GM23338 (cell line): ENCODE data around the gene RAB3B. TPM values are rescaled to one million over a fixed set of nuclear protein-coding genes. Genes with fewer than 3 reads are reported as not detected.

Source experiments
- ATAC-seq: fragments of 200-7000 bp; cut with Tn5 transposase; 3 replicates; pipeline ENCODE4 v1.9.1; 2020
- DNase-seq: peaks from one replicate; pipeline ENCODE4 v3.0.0-alpha.2; 2015; ENCODE audit warnings: low spot score
- H2AFZ ChIP-seq: fragments of 200-600 bp; sonication (generic); 2 replicates; pipeline ENCODE4 v1.8.0; 2016; ENCODE audit warnings: antibody characterized with exemption, mild to moderate bottlenecking, moderate library complexity
- H3F3A ChIP-seq: fragments of 200-600 bp; sonication (generic); replicated peaks from 2 replicates; pipeline ENCODE4 v1.8.0; 2017; ENCODE audit warnings: antibody characterized with exemption, mixed run types, low read depth
- H3K27ac ChIP-seq: fragments of 200-600 bp; sonication (generic); 2 replicates; pipeline ENCODE4 v1.6.1; 2016; ENCODE audit warnings: low read depth
- H3K27me3 ChIP-seq: fragments of 200-600 bp; sonication (generic); 2 replicates; pipeline ENCODE4 v1.8.0; 2016; ENCODE audit warnings: mild to moderate bottlenecking, mixed run types, moderate library complexity; ENCODE audit not compliant: insufficient read depth
- H3K36me3 ChIP-seq: fragments of 200-600 bp; sonication (generic); 2 replicates; pipeline ENCODE4 v1.8.0; 2016; ENCODE audit warnings: mild to moderate bottlenecking; ENCODE audit not compliant: insufficient read depth
- H3K4me1 ChIP-seq: fragments of 200-600 bp; sonication (generic); 2 replicates; pipeline ENCODE4 v1.8.0; 2016; ENCODE audit warnings: mild to moderate bottlenecking, moderate library complexity; ENCODE audit not compliant: insufficient read depth
- H3K4me2 ChIP-seq: fragments of 200-600 bp; sonication (generic); 2 replicates; pipeline ENCODE4 v1.7.1; 2017; ENCODE audit warnings: mixed run types
- H3K4me3 ChIP-seq: fragments of 200-600 bp; sonication (generic); 2 replicates; pipeline ENCODE4 v1.6.1; 2016; ENCODE audit warnings: mixed run types
- H3K79me2 ChIP-seq: fragments of 200-600 bp; sonication (generic); replicated peaks from 2 replicates; pipeline ENCODE4 v1.8.0; 2017; ENCODE audit warnings: mild to moderate bottlenecking; ENCODE audit not compliant: insufficient read depth
- H3K9me2 ChIP-seq: fragments of 200-600 bp; sonication (generic); 2 replicates; pipeline ENCODE4 v1.8.0; 2017; ENCODE audit not compliant: insufficient read depth
- H4K20me1 ChIP-seq: fragments of 200-600 bp; sonication (generic); replicated peaks from 2 replicates; pipeline ENCODE4 v1.8.0; 2017; ENCODE audit warnings: mild to moderate bottlenecking; ENCODE audit not compliant: insufficient read depth
- H3K27ac Mint-ChIP-seq: 2 replicates; pipeline ENCODE4 v1.8.0; 2020; ENCODE audit warnings: inconsistent platforms, mild to moderate bottlenecking, moderate library complexity, mixed read lengths
- H3K27me3 Mint-ChIP-seq: 3 replicates; pipeline ENCODE4 v1.8.0; 2022; ENCODE audit warnings: low read depth, mild to moderate bottlenecking, moderate library complexity, mixed read lengths, inconsistent platforms; ENCODE audit not compliant: insufficient read depth, poor library complexity
- H3K36me3 Mint-ChIP-seq: 3 replicates; pipeline ENCODE4 v1.8.0; 2021; ENCODE audit warnings: low read depth, mild to moderate bottlenecking, inconsistent platforms, moderate library complexity, mixed read lengths
- H3K4me1 Mint-ChIP-seq: 3 replicates; pipeline ENCODE4 v1.8.0; 2020; ENCODE audit warnings: mild to moderate bottlenecking, inconsistent platforms, mixed read lengths
- H3K4me3 Mint-ChIP-seq: 3 replicates; pipeline ENCODE4 v1.8.0; 2021; ENCODE audit warnings: moderate library complexity, mild to moderate bottlenecking, inconsistent platforms, mixed read lengths
- H3K9me3 Mint-ChIP-seq: 3 replicates; pipeline ENCODE4 v1.8.0; 2020; ENCODE audit warnings: moderate library complexity, mild to moderate bottlenecking, inconsistent platforms, mixed read lengths
- CREB1 ChIP-seq: fragments of 250-450 bp; sonication (Bioruptor Pico); IDR thresholded peaks from 2 replicates; pipeline ENCODE4 v1.5.0; 2020; ENCODE audit warnings: low read depth, mild to moderate bottlenecking, moderate library complexity
- ETS1 ChIP-seq: IDR thresholded peaks from 2 replicates; pipeline ENCODE4 v1.6.1; 2016; ENCODE audit warnings: antibody characterized with exemption
- EZH2 ChIP-seq: fragments of 200-600 bp; sonication (generic); IDR thresholded peaks from one replicate; pipeline ENCODE4 v1.8.0; 2017; ENCODE audit warnings: antibody characterized with exemption, mild to moderate bottlenecking, low read depth; ENCODE audit not compliant: unreplicated experiment
- EZH2phosphoT487 ChIP-seq: fragments of 200-600 bp; sonication (generic); IDR thresholded peaks from one replicate; pipeline ENCODE4 v1.8.1; 2018; ENCODE audit warnings: antibody characterized with exemption; ENCODE audit not compliant: unreplicated experiment
- JUNB ChIP-seq: IDR thresholded peaks from one replicate; pipeline ENCODE4 v1.6.1; 2016; ENCODE audit warnings: antibody characterized with exemption; ENCODE audit not compliant: unreplicated experiment
- NANOG ChIP-seq: IDR thresholded peaks from 2 replicates; pipeline ENCODE4 v1.6.1; 2016; ENCODE audit warnings: antibody characterized with exemption, borderline replicate concordance
- POLR2AphosphoS5 ChIP-seq: IDR thresholded peaks from 2 replicates; pipeline ENCODE4 v1.6.1; 2016; ENCODE audit warnings: antibody characterized with exemption, low read depth
- REST ChIP-seq: IDR thresholded peaks from one replicate; pipeline ENCODE4 v1.6.1; 2018; ENCODE audit warnings: antibody characterized with exemption; ENCODE audit not compliant: unreplicated experiment
- STAT1 ChIP-seq: IDR thresholded peaks from one replicate; pipeline ENCODE4 v1.6.1; 2016; ENCODE audit warnings: antibody characterized with exemption; ENCODE audit not compliant: unreplicated experiment
- ZNF114 ChIP-seq: fragments of 250-450 bp; sonication (Bioruptor Pico); IDR thresholded peaks from 2 replicates; pipeline ENCODE4 v1.5.0; 2020; ENCODE audit warnings: mild to moderate bottlenecking, moderate library complexity
- ZNF331 ChIP-seq: fragments of 250-450 bp; sonication (Bioruptor Pico); IDR thresholded peaks from 2 replicates; pipeline ENCODE4 v1.5.0; 2020; ENCODE audit warnings: low read depth, mild to moderate bottlenecking, moderate library complexity
- ZNF462 ChIP-seq: fragments of 250-450 bp; sonication (Bioruptor Pico); IDR thresholded peaks from 2 replicates; pipeline ENCODE4 v1.5.0; 2020; ENCODE audit warnings: mild to moderate bottlenecking, moderate library complexity
- polyA plus RNA-seq: library from polyadenylated mRNA; unstranded; fragments of >200 nt; fragmentation: Nextera tagmentation; extraction: Ambion mirVana; gene quantifications from 2 replicates; pipeline ENCODE4 v1.2.1, GENCODE V29; 2016
- total RNA-seq: library from RNA; depleted of rRNA; stranded (reverse); fragments of >200 nt; shearing (Covaris generic); gene quantifications from 2 replicates; pipeline ENCODE4 v1.2.3, GENCODE V29; 2014

Gene RAB3B
- total and polyA plus RNA-seq, 2 experiments from 2014 or later: 18.3 to 37.9 TPM

GRCh38 chr1:51941528-51941927 is 49.0 kb downstream of the RAB3B start (continued):
- no peak for TF ChIP-seq REST
- no peak for TF ChIP-seq ETS1
- TF ChIP-seq CREB1 (CRISPR knock-in tag): no peak
- TF ChIP-seq POLR2AphosphoS5: no peak
- no peak for TF ChIP-seq STAT1
- TF ChIP-seq NANOG: no peak
- TF ChIP-seq EZH2: no peak
- no peak for TF ChIP-seq EZH2phosphoT487
- TF ChIP-seq ZNF114: no peak
- no peak for TF ChIP-seq ZNF331 (CRISPR knock-in tag)

- H3K9me3 Mint-ChIP-seq: peaks cover 6% of the 10 kb centered on the region; the same call in 2 of the 3 replicates
- no peak overlapping the region for H3K27ac ChIP-seq
- no peaks in the 10 kb centered on the region for H3K4me1 Mint-ChIP-seq
- no peaks in the 10 kb centered on the region for H3K79me2 ChIP-seq
- no peaks in the 10 kb centered on the region for H3K27me3 ChIP-seq
- H3K9me2 ChIP-seq: no peaks in the 10 kb centered on the region
- no peak overlapping the region for H3K4me3 Mint-ChIP-seq
- H3K4me1 ChIP-seq: no peaks in the 10 kb centered on the region
- DNase-seq (no peak), ATAC-seq (no peak)
- H2AFZ ChIP-seq: no peak overlapping the region
- peaks cover 31% of the 10 kb centered on the region for H3K36me3 Mint-ChIP-seq
- peaks cover 12% of the 10 kb centered on the region for H3K36me3 ChIP-seq
- H3K4me2 ChIP-seq: no peak overlapping the region
- no peaks in the 10 kb centered on the region for H3K27me3 Mint-ChIP-seq
- no peaks in the 10 kb centered on the region for H3F3A ChIP-seq
- no peak overlapping the region; the same call in 1 of the 2 replicates for H3K27ac Mint-ChIP-seq
- H4K20me1 ChIP-seq: 0 out of 2 replicates have a peak, but pooled peaks cover 2% of the 10 kb centered on the region
- no peak overlapping the region for H3K4me3 ChIP-seq
- no peak for TF ChIP-seq NANOG
- no peak for TF ChIP-seq ZNF462 (CRISPR knock-in tag)
- no peak for TF ChIP-seq JUNB
- TF ChIP-seq ETS1: no peak
- no peak for TF ChIP-seq POLR2AphosphoS5
These were observed 53.4 kb downstream of the RAB3B start for GRCh38 chr1:51937112-51937511.
